GM23338 (cell line): ENCODE results near the gene FOXD2.

ENCODE experiments used
- EZH2 ChIP-seq: fragments of 200-600 bp; sonication (generic); IDR thresholded peaks from one replicate; pipeline ENCODE4 v1.8.0; 2017; ENCODE audit warnings: antibody characterized with exemption, mild to moderate bottlenecking, low read depth; ENCODE audit not compliant: unreplicated experiment
- EZH2phosphoT487 ChIP-seq: fragments of 200-600 bp; sonication (generic); IDR thresholded peaks from one replicate; pipeline ENCODE4 v1.8.1; 2018; ENCODE audit warnings: antibody characterized with exemption; ENCODE audit not compliant: unreplicated experiment
- POLR2AphosphoS5 ChIP-seq: IDR thresholded peaks from 2 replicates; pipeline ENCODE4 v1.6.1; 2016; ENCODE audit warnings: antibody characterized with exemption, low read depth
- STAT1 ChIP-seq: IDR thresholded peaks from one replicate; pipeline ENCODE4 v1.6.1; 2016; ENCODE audit warnings: antibody characterized with exemption; ENCODE audit not compliant: unreplicated experiment
- ZNF331 ChIP-seq: fragments of 250-450 bp; sonication (Bioruptor Pico); IDR thresholded peaks from 2 replicates; pipeline ENCODE4 v1.5.0; 2020; ENCODE audit warnings: low read depth, mild to moderate bottlenecking, moderate library complexity
- TF ChIP-seq, protein P1 (sequence below), 2 experiments: fragments of 200-600 bp in 1 of 2; sonication (generic) in 1 of 2; conservative IDR thresholded peaks; 2 replicates each; pipeline versions ENCODE4 v1.5.1 to v1.6.1; 2016 to 2017; ENCODE audit warnings: antibody characterized with exemption in 2 of 2, low read depth in 2 of 2, mild to moderate bottlenecking in 2 of 2, moderate library complexity in 1 of 2
- TF ChIP-seq, protein P2 (sequence below): IDR thresholded peaks from one replicate; pipeline ENCODE4 v1.6.1; 2018; ENCODE audit warnings: antibody characterized with exemption; ENCODE audit not compliant: unreplicated experiment

DNA sequence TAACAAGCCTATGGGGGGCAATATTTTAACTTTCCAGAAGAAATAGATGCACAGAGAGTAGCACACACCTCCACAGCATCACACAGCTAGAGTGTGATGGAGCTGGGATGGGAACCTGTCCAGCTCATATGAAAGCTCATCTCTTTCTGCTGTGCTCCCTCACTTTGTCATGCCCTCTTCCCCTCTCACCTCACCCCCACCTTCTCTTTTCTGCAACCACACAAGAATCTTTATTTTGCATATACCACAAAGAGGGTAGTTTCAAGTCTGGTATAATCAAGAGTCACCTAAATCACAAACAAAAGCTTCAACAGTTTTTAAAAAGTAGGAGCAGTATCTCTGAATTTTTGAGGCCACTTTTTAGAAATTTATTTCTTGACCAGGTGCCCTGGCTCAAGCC, 22.6 kb downstream of the FOXD2 start:
- TF ChIP-seq, protein P1, sequence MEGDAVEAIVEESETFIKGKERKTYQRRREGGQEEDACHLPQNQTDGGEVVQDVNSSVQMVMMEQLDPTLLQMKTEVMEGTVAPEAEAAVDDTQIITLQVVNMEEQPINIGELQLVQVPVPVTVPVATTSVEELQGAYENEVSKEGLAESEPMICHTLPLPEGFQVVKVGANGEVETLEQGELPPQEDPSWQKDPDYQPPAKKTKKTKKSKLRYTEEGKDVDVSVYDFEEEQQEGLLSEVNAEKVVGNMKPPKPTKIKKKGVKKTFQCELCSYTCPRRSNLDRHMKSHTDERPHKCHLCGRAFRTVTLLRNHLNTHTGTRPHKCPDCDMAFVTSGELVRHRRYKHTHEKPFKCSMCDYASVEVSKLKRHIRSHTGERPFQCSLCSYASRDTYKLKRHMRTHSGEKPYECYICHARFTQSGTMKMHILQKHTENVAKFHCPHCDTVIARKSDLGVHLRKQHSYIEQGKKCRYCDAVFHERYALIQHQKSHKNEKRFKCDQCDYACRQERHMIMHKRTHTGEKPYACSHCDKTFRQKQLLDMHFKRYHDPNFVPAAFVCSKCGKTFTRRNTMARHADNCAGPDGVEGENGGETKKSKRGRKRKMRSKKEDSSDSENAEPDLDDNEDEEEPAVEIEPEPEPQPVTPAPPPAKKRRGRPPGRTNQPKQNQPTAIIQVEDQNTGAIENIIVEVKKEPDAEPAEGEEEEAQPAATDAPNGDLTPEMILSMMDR (conservative IDR thresholded peaks at IDR 0.05; ENCODE audit: low read depth in 2 of 2) = no peak
- TF ChIP-seq EZH2 = no peak
- TF ChIP-seq ZNF331 (CRISPR knock-in tag) = no peak
- TF ChIP-seq STAT1 = no peak
- TF ChIP-seq POLR2AphosphoS5 = no peak
- TF ChIP-seq EZH2phosphoT487 = no peak
- TF ChIP-seq, protein P2, sequence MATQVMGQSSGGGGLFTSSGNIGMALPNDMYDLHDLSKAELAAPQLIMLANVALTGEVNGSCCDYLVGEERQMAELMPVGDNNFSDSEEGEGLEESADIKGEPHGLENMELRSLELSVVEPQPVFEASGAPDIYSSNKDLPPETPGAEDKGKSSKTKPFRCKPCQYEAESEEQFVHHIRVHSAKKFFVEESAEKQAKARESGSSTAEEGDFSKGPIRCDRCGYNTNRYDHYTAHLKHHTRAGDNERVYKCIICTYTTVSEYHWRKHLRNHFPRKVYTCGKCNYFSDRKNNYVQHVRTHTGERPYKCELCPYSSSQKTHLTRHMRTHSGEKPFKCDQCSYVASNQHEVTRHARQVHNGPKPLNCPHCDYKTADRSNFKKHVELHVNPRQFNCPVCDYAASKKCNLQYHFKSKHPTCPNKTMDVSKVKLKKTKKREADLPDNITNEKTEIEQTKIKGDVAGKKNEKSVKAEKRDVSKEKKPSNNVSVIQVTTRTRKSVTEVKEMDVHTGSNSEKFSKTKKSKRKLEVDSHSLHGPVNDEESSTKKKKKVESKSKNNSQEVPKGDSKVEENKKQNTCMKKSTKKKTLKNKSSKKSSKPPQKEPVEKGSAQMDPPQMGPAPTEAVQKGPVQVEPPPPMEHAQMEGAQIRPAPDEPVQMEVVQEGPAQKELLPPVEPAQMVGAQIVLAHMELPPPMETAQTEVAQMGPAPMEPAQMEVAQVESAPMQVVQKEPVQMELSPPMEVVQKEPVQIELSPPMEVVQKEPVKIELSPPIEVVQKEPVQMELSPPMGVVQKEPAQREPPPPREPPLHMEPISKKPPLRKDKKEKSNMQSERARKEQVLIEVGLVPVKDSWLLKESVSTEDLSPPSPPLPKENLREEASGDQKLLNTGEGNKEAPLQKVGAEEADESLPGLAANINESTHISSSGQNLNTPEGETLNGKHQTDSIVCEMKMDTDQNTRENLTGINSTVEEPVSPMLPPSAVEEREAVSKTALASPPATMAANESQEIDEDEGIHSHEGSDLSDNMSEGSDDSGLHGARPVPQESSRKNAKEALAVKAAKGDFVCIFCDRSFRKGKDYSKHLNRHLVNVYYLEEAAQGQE = no peak
